Inflammatory macrophage treated with lipopolysaccharide for 4 hours (primary cell): ENCODE measurements around the gene RSPH10B.
"Not testable (repeated sequence)": the region's sequence is repeated elsewhere in the genome, so short reads cannot be mapped to it uniquely, and the experiment has no call there.

ENCODE experiments used
- DNase-seq: peaks from one replicate; pipeline ENCODE4 v3.0.0-alpha.2; 2020

Gene RSPH10B

DNA sequence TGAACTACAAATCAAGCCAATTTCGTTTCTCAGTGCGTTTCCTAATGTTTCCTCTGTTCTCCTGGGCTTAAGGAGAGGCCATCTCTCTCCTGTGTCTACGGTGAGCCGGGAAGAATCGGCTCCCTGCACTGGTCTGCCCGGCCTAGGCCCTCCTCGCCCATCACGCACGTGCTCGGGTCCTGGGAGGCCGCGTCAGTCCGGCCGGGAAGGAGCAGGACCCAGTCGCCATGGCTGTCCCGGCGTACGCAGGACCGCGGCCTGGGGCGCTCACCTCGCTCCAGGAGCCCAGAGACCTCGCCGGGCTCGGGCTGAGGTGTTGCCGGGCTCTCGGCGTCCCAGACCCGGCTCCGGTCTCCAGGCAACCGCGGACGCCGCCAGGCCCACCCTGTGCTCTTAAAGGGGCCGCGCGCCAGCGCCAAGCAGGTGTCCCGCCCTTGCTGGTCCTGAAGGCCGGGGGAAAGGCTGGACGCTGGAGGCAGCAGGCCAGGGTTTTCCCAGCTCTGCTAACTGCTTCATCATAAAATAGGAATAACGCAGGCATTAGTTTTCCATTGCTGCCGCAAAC lies at the start of gene RSPH10B:
Gene RSPH10B (minus strand): TSS at position 343 of the 565 bp plus-strand sequence. CDS start 3,573 bp downstream, outside the sequence.
- DNase-seq, result not testable (repeated sequence)

DNA sequence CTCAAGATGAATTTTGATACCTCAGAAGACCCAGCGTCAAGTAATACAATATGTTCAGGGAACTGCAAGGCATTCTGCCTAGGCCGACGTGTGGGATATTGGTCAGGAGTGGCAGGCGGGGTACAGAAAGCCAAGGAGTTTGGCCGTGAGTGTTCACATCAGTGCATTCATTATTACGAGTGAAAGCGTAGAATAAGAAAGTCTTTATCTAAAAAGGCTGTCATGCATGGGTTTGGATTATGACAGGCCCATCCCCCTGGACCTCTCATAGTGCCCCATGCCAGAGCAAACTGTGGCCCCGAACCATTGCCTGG lies 46.1 kb upstream of the RSPH10B start:
- DNase-seq, result no peak

DNA sequence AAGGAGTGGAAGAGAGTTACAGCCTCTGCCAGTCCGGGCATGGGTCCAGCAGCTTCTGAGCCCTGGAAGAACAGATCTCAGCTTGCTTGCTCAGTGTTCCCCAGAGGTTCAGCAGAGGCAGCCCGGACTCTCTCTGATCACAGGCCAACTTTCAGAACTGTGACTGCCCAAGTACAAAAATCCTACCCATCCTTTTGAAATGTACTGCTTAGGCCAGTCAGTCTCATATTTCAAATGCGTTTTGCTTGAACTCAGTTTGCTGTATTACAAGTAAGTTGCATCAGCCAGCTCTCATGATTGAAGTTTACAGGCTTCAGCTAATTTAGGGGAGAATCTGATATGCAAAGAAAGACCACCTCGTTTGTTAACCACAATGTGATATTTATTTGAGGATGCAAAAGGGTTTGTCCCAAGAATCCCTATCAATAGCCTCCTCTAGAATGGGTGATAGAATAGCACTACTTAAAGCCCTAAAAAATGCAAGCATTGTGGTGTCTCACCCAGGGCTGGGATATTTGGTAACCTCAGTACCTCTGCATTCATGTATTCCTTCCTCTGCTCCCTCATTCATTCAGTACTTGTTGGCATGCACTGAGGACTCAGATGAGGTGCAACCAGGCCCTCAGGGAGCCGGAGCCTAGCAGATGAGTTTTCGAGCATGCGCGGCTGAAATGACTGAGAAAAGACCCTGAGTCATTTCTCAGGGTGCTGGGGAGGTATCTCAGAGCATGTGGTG lies 45.6 kb upstream of the RSPH10B start:
- no peak for DNase-seq

DNA sequence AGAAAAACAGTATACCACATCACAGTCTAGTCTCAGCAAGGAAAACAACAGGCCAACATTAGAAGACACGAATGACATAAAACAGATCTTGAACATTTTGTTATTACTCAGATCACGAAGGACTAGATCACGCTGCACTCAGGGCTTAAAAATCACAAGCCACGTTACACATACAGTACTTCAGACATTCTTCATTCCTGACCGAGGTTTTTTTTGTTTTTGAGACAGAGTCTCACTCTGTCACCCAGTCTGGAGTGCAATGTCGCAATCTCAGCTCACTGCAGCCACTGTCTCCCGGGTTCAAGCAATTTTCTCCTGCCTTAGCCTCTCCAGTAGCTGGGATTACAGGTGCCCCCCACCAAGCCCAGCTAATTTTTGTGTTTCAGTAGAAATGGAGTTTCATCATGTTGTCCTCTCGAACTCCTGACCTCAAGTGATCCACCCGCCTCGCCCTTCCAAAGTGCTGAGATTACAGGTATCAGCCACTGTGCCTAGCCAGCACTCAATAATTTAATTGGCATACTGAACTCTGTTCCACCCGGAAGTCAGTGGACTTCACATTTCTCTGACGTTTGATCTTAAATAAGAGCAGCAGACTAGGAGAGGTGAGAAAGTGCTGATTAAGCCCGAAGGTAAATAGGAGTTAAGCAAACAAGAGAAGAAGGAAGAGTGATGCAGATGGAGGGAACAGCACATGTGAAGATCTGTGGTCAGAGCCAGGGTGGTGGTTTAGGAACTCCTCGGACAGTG lies 42.0 kb upstream of the RSPH10B start:
- no peak for DNase-seq

DNA sequence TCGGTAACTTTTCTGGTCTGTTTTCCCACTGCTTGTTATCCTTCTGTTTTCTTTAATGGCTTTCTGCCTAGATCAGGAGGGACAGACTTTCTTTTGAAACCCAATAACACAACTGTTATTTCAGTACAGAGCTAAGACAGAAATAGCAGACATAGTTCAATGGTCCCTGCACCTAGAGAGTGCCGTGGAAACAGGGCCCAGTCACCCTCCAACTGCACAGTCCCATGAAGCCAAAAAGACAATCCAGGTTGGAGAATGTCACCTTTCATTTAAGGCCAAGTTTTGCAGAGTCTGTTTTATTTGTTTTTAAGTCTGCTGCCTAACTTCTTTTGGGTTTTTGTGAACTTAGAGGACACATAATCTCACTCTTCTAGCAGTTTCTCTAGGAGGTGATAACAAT lies 41.1 kb upstream of the RSPH10B start:
- DNase-seq, result no peak

DNA sequence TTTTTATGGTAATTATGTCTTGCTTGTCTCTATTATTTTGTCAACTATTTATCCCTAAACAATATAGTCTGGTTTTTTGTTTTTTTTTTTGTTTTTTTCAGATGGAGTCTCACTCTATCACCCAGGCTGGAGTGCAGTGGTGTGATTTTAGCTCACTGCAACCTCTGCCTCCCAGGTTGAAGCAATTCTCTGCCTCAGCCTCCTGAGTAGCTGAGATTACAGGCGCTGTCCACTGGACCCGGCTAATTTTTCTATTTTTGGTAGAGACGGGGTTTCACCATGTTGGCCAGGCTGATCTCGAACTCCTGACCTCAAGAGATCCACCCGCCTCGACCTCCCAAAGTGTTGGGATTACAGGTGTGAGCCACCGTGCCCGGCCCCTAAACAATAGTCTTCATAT lies 39.9 kb upstream of the RSPH10B start:
- DNase-seq, result not testable (repeated sequence)

DNA sequence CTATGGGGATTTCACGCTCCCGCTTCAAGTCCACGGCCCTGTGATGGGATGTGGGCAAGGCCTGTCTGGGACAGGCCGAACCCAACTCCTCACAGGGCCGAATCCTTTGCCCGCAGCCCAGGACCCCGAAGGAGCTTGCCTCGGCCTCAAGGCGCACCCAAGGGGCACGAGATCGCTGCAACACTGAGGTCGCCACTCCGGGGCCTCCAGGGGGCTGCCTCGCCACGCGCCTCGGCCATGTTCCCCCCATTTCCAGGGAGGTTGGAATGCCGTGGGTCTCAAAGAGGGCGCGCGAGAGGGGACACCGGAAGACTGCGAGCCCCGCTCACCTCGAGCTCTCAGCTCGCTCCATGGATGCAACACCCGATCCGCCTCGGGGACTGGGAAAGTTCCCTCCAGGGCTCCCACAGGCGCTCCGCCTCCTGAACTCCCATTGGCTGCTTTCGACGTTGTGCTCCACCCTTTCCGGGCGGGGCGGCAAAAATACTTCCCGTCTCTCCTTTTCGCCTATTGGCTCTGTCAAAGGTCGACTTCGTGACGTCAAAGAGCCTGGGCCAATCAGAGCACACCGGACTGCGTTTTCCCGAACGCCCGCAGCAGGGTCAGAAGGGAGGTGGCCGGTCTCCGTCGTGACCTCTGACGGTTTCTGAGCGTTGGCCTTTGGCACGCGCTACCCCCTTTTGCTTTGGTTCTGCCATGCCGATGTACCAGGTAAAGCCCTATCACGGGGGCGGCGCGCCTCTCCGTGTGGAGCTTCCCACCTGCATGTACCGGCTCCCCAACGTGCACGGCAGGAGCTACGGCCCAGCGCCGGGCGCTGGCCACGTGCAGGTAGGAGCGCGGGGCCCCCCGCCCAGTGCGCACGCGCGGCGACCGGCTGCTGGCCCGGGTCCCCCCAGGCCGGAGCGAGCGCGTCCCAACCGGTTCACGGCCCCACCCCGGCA lies 38.5 kb upstream of the RSPH10B start, which contains the start of the genes AIMP2 and PMS2:
Gene AIMP2 (plus strand): TSS at position 605 of the 944 bp plus-strand sequence. CDS start 92 bp downstream, at position 697.
Gene PMS2 (minus strand): TSS at position 382 of the 944 bp plus-strand sequence. CDS start 30 bp downstream, at position 352.
- DNase-seq, result peak; percentile 100

DNA sequence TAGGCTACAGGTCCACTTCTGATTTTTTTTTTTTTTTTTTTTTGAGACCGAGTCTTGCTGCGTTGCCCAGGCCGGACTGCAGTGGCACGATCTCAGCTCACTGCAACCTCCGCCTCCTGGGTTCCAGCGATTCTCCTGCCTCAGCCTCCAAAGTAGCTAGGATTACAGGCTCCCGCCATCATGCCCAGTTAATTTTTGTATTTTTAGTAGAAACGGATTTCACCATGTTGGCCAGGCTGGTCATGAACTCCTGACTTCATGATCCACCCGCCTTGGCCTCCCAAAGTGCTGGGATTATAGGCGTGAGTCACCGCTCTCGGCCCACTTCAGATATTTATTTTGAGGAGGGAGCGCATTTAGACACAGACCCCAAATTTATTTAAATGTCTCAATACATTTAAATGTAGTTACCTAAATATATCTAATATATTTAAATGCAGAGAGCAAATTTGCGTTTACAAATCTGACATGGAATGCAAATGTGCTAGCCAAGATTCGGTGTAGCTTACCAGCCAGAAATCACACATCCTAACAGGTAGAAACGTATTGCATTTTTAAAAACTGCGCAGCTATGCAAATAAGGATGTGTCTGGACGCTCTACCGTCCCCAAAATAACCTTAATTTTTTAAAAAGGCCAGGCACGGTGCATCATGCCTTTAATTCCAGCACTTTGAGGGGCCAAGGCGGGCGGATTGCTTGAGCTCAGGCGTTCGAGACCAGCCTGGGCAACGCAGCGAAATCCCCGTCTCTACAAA lies 37.5 kb upstream of the RSPH10B start:
- DNase-seq, result not testable (repeated sequence)

DNA sequence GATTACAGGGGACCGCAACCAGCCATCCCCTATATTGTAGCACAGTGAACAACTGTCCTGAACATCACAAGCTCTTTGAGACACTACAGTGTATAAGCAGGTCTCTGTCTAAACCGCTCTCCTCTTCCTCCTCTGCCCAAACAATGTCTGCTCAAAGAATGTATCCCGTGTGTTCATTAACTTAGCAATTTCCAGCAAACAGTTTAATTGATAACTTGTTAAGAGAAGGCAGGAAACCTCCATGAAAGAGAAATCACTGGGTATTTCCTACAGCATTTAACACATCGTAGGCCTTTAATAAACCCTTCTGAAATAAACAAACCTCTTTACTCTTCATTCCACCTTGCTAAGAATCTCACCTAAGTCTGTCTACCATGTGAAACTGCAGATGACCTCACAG lies 36.9 kb upstream of the RSPH10B start:
- DNase-seq, result no peak

DNA sequence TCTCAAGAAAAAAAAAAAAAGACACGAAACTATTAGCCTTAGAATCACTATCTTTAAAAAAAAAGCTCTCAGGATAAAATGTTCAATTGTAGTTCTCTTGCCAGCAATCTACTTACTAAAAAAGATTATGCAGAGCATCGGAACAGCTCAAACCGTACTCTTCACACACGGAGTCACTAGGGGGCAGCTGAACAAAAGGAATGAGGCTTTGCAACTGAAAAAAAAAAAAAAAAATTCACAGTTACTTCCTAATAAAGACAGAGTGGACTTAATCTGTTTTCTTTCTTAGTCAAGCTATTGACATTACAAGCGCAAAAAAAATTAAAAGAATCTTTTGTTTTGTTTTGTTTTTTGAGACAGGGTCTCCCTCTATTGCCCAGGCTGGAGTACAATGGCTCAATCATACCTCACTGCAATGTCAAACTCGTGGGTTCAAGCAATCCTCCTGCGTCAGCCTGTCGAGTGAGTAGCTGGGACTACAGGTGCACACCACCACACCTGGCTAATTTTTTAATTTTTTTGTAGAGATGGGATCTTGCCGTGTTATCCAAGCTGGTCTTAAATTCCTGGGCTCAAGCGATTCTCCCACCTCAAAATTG lies 26.8 kb upstream of the RSPH10B start:
- peak; percentile 74 for DNase-seq

DNA sequence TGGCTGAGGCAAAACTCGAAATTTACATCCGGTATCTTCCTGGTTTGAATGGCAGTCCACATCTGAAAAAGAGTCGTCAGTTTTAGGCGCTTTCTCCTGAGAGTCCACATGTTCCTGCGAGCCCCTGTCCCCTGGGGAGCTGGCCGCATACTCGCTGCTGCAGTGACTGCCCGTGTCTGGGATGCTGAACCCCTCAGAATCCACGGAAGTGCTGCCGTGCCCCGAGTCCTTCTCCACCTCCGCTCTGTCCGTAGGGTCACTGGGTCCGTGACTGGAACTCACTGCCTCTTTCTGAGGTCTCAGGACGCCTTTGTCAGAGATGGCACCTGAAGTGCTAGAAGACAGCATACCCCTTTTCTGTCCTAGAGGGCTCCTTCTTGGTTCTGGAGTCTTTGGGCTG lies 16.6 kb upstream of the RSPH10B start:
- DNase-seq, result not testable (repeated sequence)

DNA sequence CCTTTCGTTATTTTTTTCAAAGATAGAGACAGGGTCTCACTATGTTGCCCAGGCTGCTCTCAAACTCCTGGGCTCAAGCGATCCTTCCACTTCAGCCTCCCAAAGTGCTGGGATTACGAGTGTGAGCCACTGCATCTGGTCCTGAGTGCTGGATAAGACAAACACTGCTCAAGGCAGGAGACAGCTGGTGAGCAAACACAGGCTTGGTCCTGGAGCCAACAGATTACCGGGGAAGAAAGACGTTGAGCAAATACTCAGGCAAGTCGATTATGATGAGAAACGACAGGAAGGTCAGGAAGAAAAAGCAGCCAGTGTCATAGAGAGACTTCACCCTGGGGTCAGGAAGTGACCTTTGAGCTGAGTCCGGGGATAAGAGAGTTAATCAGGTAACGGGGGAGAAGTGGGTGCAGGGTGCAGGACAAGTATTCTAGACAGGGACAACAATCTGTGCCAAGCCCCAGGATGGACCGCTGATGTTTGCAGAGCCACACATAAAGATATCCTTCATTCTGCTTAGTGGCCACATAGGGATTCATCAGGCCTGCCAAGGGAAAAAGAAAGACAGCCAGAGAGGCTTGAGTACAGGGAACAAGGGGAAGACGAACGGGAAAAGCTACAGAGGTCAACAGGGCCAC lies 9.3 kb upstream of the RSPH10B start:
- not testable (repeated sequence) for DNase-seq

DNA sequence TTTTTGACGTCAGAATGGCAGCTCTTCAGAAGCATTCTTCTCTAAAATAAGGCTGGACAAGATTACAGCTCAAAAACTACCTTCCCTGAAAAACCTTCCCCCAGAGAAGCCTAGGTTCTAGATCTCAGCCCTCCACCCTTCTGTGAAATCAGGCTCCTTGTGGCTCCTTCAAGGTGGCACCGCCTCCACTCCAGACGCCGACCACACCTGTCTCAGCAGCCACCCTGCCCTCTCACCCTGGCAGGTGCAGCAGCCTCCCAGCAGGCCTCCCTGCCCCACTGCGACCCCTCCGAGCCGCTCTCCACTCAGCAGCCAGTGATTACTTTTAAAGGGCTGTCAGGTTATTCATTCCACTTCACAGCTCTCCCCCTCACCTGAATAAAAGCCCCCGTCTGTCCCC lies 3.1 kb upstream of the RSPH10B start:
- DNase-seq, result not testable (repeated sequence)

DNA sequence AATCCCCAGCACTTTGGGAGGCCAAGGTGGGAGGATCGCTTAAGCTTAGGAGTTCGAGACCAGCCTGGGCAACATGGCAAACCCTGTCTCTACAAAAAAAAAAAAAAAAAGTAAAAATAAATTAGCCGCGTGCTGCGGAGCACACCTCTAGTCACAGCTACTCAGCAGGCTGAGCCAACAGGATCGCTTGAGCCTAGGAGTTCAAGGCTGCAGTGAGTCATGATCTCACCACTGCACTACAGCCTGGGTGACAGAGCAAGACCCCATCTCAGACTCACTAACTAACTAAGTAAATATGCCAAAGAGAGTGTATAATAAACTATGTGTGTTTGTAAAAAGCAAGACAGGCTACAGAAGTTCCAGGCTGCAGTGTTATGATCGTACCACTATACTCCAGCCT lies 6.7 kb downstream of the RSPH10B start:
- DNase-seq, result not testable (repeated sequence)

DNA sequence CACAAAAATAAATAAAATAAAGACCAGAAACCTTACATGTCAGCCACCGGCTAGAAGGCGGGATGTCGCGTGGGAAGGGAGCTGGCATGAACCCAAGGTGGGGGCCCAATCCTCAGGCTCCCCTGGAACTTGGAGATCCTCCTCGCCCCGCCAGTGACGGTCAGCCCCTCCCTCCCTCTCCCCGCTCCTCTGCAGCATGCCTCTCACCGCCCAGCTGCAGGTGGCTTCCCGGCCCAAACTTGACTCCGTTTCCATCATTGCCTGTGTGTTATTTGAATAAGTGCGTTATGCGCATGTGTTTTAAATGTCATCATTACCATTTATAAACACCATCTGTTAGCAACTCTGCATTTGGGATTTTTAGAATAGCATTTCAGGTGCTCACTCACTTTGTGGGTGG lies 7.3 kb downstream of the RSPH10B start:
- not testable (repeated sequence) for DNase-seq

DNA sequence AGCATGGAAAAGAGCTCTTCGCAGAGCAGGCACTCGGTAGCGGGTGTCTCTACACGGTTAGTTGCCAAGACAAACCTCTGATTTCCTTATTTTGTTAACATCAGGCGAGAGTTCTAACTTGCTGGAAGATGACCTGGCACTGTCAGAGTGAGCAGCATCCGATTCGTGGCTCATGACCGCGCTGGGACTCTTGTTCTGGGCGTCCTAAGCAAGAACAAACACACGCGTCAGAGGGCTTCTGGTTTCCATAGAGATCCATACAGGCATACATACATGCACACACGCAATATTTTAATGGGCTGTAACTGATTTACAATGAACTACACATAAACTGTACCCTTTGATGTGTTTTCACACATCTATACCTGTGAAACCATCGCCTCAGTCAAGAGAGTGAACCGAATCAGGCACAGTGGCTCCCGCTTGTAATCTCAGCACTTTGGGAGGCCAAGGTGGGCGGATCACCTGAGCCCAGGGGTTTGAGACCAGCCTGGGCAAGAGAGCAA lies 35.5 kb downstream of the RSPH10B start:
- not testable (repeated sequence) for DNase-seq

DNA sequence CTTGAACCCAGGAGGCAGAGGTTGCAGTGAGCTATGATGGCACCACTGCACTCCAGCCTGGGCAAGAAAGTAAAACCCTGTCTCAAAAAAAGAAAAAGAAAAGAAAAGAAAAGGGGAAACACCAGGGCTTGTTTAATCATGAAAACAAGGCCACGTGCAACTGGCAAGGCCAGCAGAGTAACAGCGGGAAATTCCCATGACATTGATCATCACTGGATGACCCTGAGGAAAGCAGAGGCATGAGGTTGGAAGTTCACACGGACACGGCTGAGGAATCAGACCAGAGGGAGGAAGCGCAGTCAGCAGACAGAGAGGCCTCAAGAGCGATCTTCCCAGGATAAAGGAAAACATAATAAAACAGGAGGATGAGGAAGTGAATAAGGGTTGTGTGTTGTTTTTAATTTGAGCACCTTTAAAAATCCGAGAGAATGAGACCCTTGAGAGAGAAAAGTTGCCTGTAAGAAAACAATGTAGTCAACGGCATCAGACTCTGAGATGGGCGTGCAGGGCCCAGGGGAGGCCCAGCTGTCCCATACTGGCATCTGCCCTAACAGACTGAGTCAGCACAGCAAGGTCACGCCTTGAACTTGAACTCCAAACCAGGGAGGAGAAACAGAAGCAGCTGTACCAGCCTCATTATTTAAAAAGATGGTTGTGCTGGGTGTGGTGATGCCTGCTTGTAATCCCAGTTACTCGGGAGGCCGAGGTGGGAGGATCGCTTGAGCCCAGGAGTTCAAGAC lies 38.4 kb downstream of the RSPH10B start:
- not testable (repeated sequence) for DNase-seq

DNA sequence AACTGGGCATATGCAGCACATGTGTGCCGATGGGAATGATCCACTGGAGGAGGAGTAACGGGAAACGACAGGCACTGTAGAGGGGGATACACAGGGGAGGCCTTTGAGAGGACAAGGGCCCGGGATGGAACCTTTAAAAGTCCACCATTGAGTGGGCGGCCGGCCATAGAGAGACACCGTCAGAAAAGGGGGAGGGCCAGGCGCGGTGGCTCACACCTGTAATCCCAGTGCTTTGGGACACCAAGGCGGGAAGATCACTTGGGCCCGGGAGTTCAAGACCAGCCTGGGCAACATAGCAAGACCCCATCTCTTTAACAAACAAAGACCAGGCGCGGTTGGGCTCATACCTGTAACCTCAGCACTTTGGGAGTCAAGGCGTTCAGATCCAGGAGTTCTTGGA lies 39.2 kb downstream of the RSPH10B start:
- DNase-seq, result not testable (repeated sequence)

DNA sequence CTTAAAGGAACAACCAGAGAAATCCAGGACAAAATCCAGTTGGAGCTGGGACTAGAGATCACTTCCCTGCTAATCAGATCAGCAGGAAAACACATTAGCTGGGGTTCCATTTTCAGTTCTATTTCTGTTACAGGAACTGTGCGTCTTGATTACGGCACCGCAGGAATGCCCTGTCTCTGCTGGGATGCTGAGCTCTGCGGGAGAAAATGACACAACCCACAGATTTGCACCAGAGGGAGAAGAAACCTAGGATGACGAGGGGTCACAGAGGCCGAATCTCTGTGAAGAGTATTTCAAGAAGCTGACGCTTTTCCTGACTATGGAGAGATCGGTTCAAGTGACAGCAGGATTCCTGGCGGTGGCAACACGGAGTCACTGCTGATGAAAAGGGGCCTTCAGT lies 40.2 kb downstream of the RSPH10B start:
- DNase-seq, result not testable (repeated sequence)
